Heart right ventricle (tissue), 16 donors: ENCODE data around the gene GRIA1. TPM values are rescaled to one million over a fixed set of nuclear protein-coding genes. Genes with fewer than 3 reads are reported as not detected.

Experiments used
- ATAC-seq, 8 donors: fragments of 200-7000 bp; cut with Tn5 transposase; one replicate each; pipeline ENCODE4 v1.9.1; 2020; ENCODE audit warnings: mild to moderate bottlenecking in 8 of 8, moderate library complexity in 8 of 8, moderate number of reproducible peaks in 1 of 8
- DNase-seq, 2 donors: peaks; one replicate each; pipeline ENCODE4 v3.0.0-alpha.2; 2020
- H3K27ac ChIP-seq, 10 donors: fragments of 200-600 bp; sonication (generic) in 2 of 10; one replicate each; pipeline versions ENCODE4 v1.5.0 to v1.8.0; 2020 to 2022; ENCODE audit warnings: mild to moderate bottlenecking in 3 of 10
- H3K27me3 ChIP-seq, 7 donors: fragments of 200-600 bp; one replicate each; pipeline ENCODE4 v1.8.0; 2021 to 2022; ENCODE audit warnings: mild to moderate bottlenecking in 2 of 7
- H3K36me3 ChIP-seq, 9 donors: fragments of 200-600 bp; sonication (generic) in 1 of 9; one replicate each; pipeline versions ENCODE4 v1.5.0 to v1.8.0; 2020 to 2022; ENCODE audit warnings: mild to moderate bottlenecking in 2 of 9
- H3K4me1 ChIP-seq, 9 donors: fragments of 200-600 bp; sonication (generic) in 1 of 9; one replicate each; pipeline versions ENCODE4 v1.5.0 to v1.8.0; 2020 to 2022; ENCODE audit warnings: mild to moderate bottlenecking in 4 of 9
- H3K4me3 ChIP-seq, 10 donors: fragments of 200-600 bp; sonication (generic) in 2 of 10; one replicate each; pipeline versions ENCODE4 v1.5.0 to v1.8.0; 2020 to 2022; ENCODE audit warnings: mild to moderate bottlenecking in 7 of 10, moderate library complexity in 2 of 10
- H3K9me3 ChIP-seq, 11 donors: fragments of 200-600 bp in 10 of 11; sonication (generic) in 2 of 11; one replicate each; pipeline versions ENCODE4 v1.5.0 to v1.8.0; 2013 to 2022; ENCODE audit warnings: mild to moderate bottlenecking in 2 of 11, control low read depth in 1 of 11, moderate library complexity in 1 of 11
- CTCF ChIP-seq, 9 donors: fragments of 200-600 bp; sonication (generic) in 2 of 9; IDR thresholded peaks; one replicate each; pipeline versions ENCODE4 v1.5.0 to v1.8.0; 2021 to 2022; ENCODE audit warnings: antibody characterized with exemption in 9 of 9, mild to moderate bottlenecking in 5 of 9, moderate library complexity in 1 of 9
- WGBS, 2 donors: extraction: QIAGEN DNeasy Blood & Tissue Kit; methylation state at CpG; one replicate each; pipeline ENCODE4 v1.1.7; 2013; ENCODE audit warnings: inconsistent platforms in 1 of 2; 5-methylcytosine and 5-hydroxymethylcytosine counted together
- intact Hi-C, 10 donors: fragments of 100-400 bp; cut with DNase I; formaldehyde crosslinking; loops; one replicate each; pipeline versions ENCODE4 v1.11.1 to v1.14.2; 2022
- polyA plus RNA-seq, 2 donors: library from polyadenylated mRNA; stranded (reverse); fragments of 200-250 nt; gene quantifications; one replicate each; pipeline ENCODE4 v1.2.3, GENCODE V29; 2013
- total RNA-seq, 10 donors: library from RNA; stranded (reverse); fragmentation: NEBNext Ultra II Directional in 3 of 10; extraction: Animal tissue kit (Norgen Biotek cat#: 25700) in 3 of 10; gene quantifications; one replicate each; pipeline versions ENCODE4 v1.2.1 to v1.2.4, GENCODE V29; 2021 to 2023
- donor health status: Arrhythmogenic right ventricular cardiomyopathy.
- donor health status: ischemic (EF 13 %, LVEDD 7.1; RV severe dilation, severe dysfunction).
- donor health status: healthy with polysubstance abuse.
- donor health status: DM: no; HTN: yes; CAD: no.
- donor health status: DM: no; HTN: no; CAD: no.
- donor health status: ischemic (EF 25% LVEDD 6.9; RV normal size, moderate dysfunction).
- donor health status: ischemic (EF 25% LVEDD 5.7; RV mildly dilated, moderate dysfunction).
- donor health status: healthy.
- donor health status: DM: yes; HTN: yes; CAD: no.
- donor health status: Ischemic cardiomyopathy.
- donor health status: ischemic (EF 35%, LVEDD 5.7; RV mildly dilated, moderate dysfunction).
- donor health status: nonischemic (EF 11% LVEDD 7.7; RV severe dilation, severe dysfunction).
- donor health status: DM: yes; HTN: yes; CAD: no.
- donor health status: PGD.
- donor health status: ischemic (EF 29% LVEDD 5.4; RV normal size, mild dysfunction).
- donor health status: nonischemic (EF 23%, LVEDD 6.1; RV moderate dilation, normal function).

Gene GRIA1
- total and polyA plus RNA-seq, 12 donors: 0.04 to 0.49 (median 0.23) TPM; not detected in 3

GRCh38 chr5:153618307-153618706 is 127.8 kb downstream of the GRIA1 start:
- no peak for ATAC-seq
- no peaks in the 10 kb centered on the region for H3K4me1 ChIP-seq
- no peak overlapping the region for H3K4me3 ChIP-seq
- 67 to 82% methylated on average over 2 of the region's 2 CpGs for WGBS, 2 donors
- DNase-seq: no peak
- no peak overlapping the region for H3K27ac ChIP-seq
- intact Hi-C loops: no loop called here
- TF ChIP-seq CTCF (IDR thresholded peaks at IDR 0.05): no peak
- no peaks in the 10 kb centered on the region for H3K9me3 ChIP-seq
- H3K36me3 ChIP-seq: no peaks in the 10 kb centered on the region
- H3K27me3 ChIP-seq: no peaks in the 10 kb centered on the region

GRCh38 chr5:153618867-153619266 is 128.4 kb downstream of the GRIA1 start:
- no peak for ATAC-seq
- H3K4me1 ChIP-seq: no peaks in the 10 kb centered on the region
- DNase-seq: no peak
- no peaks in the 10 kb centered on the region for H3K9me3 ChIP-seq
- intact Hi-C loops: no loop called here
- no peaks in the 10 kb centered on the region for H3K36me3 ChIP-seq
- no peak overlapping the region for H3K4me3 ChIP-seq
- no peak for TF ChIP-seq CTCF (IDR thresholded peaks at IDR 0.05)
- no peak overlapping the region for H3K27ac ChIP-seq
- no peaks in the 10 kb centered on the region for H3K27me3 ChIP-seq

- Histone ChIP-seq H3K27me3 (no peaks in the 10 kb centered on the region), H3K4me1 (no peaks in the 10 kb centered on the region), H3K4me3 (no peak overlapping the region), H3K36me3 (no peaks in the 10 kb centered on the region), H3K9me3 (no peaks in the 10 kb centered on the region), H3K27ac (no peak overlapping the region)
- no peak for TF ChIP-seq CTCF (IDR thresholded peaks at IDR 0.05)
- ATAC-seq: no peak
- 76 to 79% methylated on average over 1 of the region's 1 CpG for WGBS, 2 donors
- intact Hi-C loops: no loop called here
- no peak for DNase-seq
Measured at GRCh38 chr5:153619771-153620170, 129.3 kb downstream of the GRIA1 start.

- ATAC-seq (no peak), DNase-seq (no peak)
- no peak overlapping the region for H3K27ac ChIP-seq
- 62 to 91% methylated on average over 3 of the region's 3 CpGs for WGBS, 2 donors
- intact Hi-C loops: no loop called here
- H3K4me3 ChIP-seq: no peak overlapping the region
- no peaks in the 10 kb centered on the region for H3K36me3 ChIP-seq
- TF ChIP-seq CTCF (IDR thresholded peaks at IDR 0.05): no peak
- peaks cover 0 to 21% (median 9%) of the 10 kb centered on the region in 9 donors for H3K4me1 ChIP-seq
- H3K9me3 ChIP-seq: no peaks in the 10 kb centered on the region
- no peaks in the 10 kb centered on the region for H3K27me3 ChIP-seq
Measured at GRCh38 chr5:153623124-153623523, 132.7 kb downstream of the GRIA1 start.
